ENCODE measurements around the gene MTSS2. TPM values are rescaled to one million over a fixed set of nuclear protein-coding genes. Genes with fewer than 3 reads are reported as not detected.
"Not testable (repeated sequence)": the region's sequence is repeated elsewhere in the genome, so short reads cannot be mapped to it uniquely, and the experiment has no call there.

The MTSS2 gene
- total RNA-seq, 1 donor from 2014 or later: 1.3 TPM

GRCh38 chr16:70676675-70677498, 9.0 kb downstream of the MTSS2 start:
- Mint-ChIP-seq H3K36me3 (ENCODE audit: low read depth) (no peaks in the 10 kb centered on the region), H3K9me3 (no peaks in the 10 kb centered on the region), H3K4me1 (ENCODE audit: low read depth) (peaks cover 1% of the 10 kb centered on the region), H3K27ac (no peak overlapping the region), H3K27me3 (ENCODE audit: low read depth) (peaks cover 2% of the 10 kb centered on the region), H3K4me3 (ENCODE audit: low read depth) (no peak overlapping the region)
- DNase-seq (ENCODE audit: low spot score): no peak
- intact Hi-C loops (cut with micrococcal nuclease): no loop called here

- Mint-ChIP-seq H3K4me1 (ENCODE audit: low read depth) (peaks cover 1% of the 10 kb centered on the region), H3K4me3 (ENCODE audit: low read depth) (no peak overlapping the region), H3K9me3 (no peaks in the 10 kb centered on the region), H3K27me3 (ENCODE audit: low read depth) (peaks cover 2% of the 10 kb centered on the region), H3K36me3 (ENCODE audit: low read depth) (no peaks in the 10 kb centered on the region), H3K27ac (no peak overlapping the region)
- DNase-seq (ENCODE audit: low spot score): no peak
- intact Hi-C loops (cut with micrococcal nuclease): no loop called here
These were observed 9.9 kb downstream of the MTSS2 start for GRCh38 chr16:70675851-70676513.

GRCh38 chr16:70674221-70675014, 11.4 kb downstream of the MTSS2 start:
- H3K36me3 Mint-ChIP-seq (ENCODE audit: low read depth): no peaks in the 10 kb centered on the region
- no peak overlapping the region for H3K4me3 Mint-ChIP-seq (ENCODE audit: low read depth)
- no peaks in the 10 kb centered on the region for H3K9me3 Mint-ChIP-seq
- H3K4me1 Mint-ChIP-seq (ENCODE audit: low read depth): peaks cover 1% of the 10 kb centered on the region
- no peak for DNase-seq (ENCODE audit: low spot score)
- H3K27ac Mint-ChIP-seq: no peak overlapping the region
- H3K27me3 Mint-ChIP-seq (ENCODE audit: low read depth): peaks cover 6% of the 10 kb centered on the region
- intact Hi-C loops (cut with micrococcal nuclease): no loop called here

GRCh38 chr16:70670938-70671337, 14.9 kb downstream of the MTSS2 start:
- DNase-seq (ENCODE audit: low spot score); intact Hi-C loops (cut with micrococcal nuclease); H3K27ac Mint-ChIP-seq; H3K4me3 Mint-ChIP-seq (ENCODE audit: low read depth); H3K4me1 Mint-ChIP-seq (ENCODE audit: low read depth); H3K36me3 Mint-ChIP-seq (ENCODE audit: low read depth); H3K9me3 Mint-ChIP-seq: not testable (repeated sequence)
- H3K27me3 Mint-ChIP-seq (ENCODE audit: low read depth): peaks cover 10% of the 10 kb centered on the region

- H3K27ac Mint-ChIP-seq: no peak overlapping the region
- H3K27me3 Mint-ChIP-seq (ENCODE audit: low read depth): peaks cover 10% of the 10 kb centered on the region
- H3K36me3 Mint-ChIP-seq (ENCODE audit: low read depth): no peaks in the 10 kb centered on the region
- H3K9me3 Mint-ChIP-seq: no peaks in the 10 kb centered on the region
- H3K4me3 Mint-ChIP-seq (ENCODE audit: low read depth): no peak overlapping the region
- H3K4me1 Mint-ChIP-seq (ENCODE audit: low read depth): peaks cover 2% of the 10 kb centered on the region
- intact Hi-C loops (cut with micrococcal nuclease): no loop called here
- no peak for DNase-seq (ENCODE audit: low spot score)
These were observed 15.7 kb downstream of the MTSS2 start for GRCh38 chr16:70670175-70670574.

GRCh38 chr16:70665806-70666735, 19.8 kb downstream of the MTSS2 start:
- H3K27ac Mint-ChIP-seq: no peak overlapping the region
- no peaks in the 10 kb centered on the region for H3K36me3 Mint-ChIP-seq (ENCODE audit: low read depth)
- DNase-seq (ENCODE audit: low spot score): no peak
- peaks cover 8% of the 10 kb centered on the region for H3K27me3 Mint-ChIP-seq (ENCODE audit: low read depth)
- no peaks in the 10 kb centered on the region for H3K9me3 Mint-ChIP-seq
- intact Hi-C loops (cut with micrococcal nuclease): no loop called here
- no peak overlapping the region for H3K4me3 Mint-ChIP-seq (ENCODE audit: low read depth)
- H3K4me1 Mint-ChIP-seq (ENCODE audit: low read depth): peaks cover 2% of the 10 kb centered on the region

GRCh38 chr16:70665113-70665694, 20.6 kb downstream of the MTSS2 start:
- Mint-ChIP-seq H3K9me3 (no peaks in the 10 kb centered on the region), H3K27ac (no peak overlapping the region)

GRCh38 chr16:70664325-70665112, 21.3 kb downstream of the MTSS2 start:
- Mint-ChIP-seq H3K27me3 (ENCODE audit: low read depth) (peaks cover 4% of the 10 kb centered on the region), H3K9me3 (no peaks in the 10 kb centered on the region)

More at GRCh38 chr16:70665113-70665694, 20.6 kb downstream of the MTSS2 start:
- no peaks in the 10 kb centered on the region for H3K36me3 Mint-ChIP-seq (ENCODE audit: low read depth)
- no peak for DNase-seq (ENCODE audit: low spot score)
- intact Hi-C loops (cut with micrococcal nuclease): no loop called here
- H3K4me3 Mint-ChIP-seq (ENCODE audit: low read depth): no peak overlapping the region
- H3K4me1 Mint-ChIP-seq (ENCODE audit: low read depth): peaks cover 2% of the 10 kb centered on the region
- H3K27me3 Mint-ChIP-seq (ENCODE audit: low read depth): peaks cover 5% of the 10 kb centered on the region

GRCh38 chr16:70663524-70664324, 22.1 kb downstream of the MTSS2 start:
- Mint-ChIP-seq H3K27ac (no peak overlapping the region), H3K27me3 (ENCODE audit: low read depth) (peaks cover 4% of the 10 kb centered on the region), H3K36me3 (ENCODE audit: low read depth) (no peaks in the 10 kb centered on the region), H3K4me1 (ENCODE audit: low read depth) (peaks cover 2% of the 10 kb centered on the region), H3K9me3 (no peaks in the 10 kb centered on the region), H3K4me3 (ENCODE audit: low read depth) (no peak overlapping the region)
- intact Hi-C loops (cut with micrococcal nuclease): no loop called here
- no peak for DNase-seq (ENCODE audit: low spot score)

More at GRCh38 chr16:70664325-70665112, 21.3 kb downstream of the MTSS2 start:
- peaks cover 2% of the 10 kb centered on the region for H3K4me1 Mint-ChIP-seq (ENCODE audit: low read depth)
- no peak overlapping the region for H3K4me3 Mint-ChIP-seq (ENCODE audit: low read depth)
- no peak for DNase-seq (ENCODE audit: low spot score)
- intact Hi-C loops (cut with micrococcal nuclease): no loop called here
- H3K36me3 Mint-ChIP-seq (ENCODE audit: low read depth): no peaks in the 10 kb centered on the region
- no peak overlapping the region for H3K27ac Mint-ChIP-seq

- H3K4me1 Mint-ChIP-seq (ENCODE audit: low read depth): peaks cover 2% of the 10 kb centered on the region
- no peak overlapping the region for H3K4me3 Mint-ChIP-seq (ENCODE audit: low read depth)
- no peak for DNase-seq (ENCODE audit: low spot score)
- peaks cover 4% of the 10 kb centered on the region for H3K27me3 Mint-ChIP-seq (ENCODE audit: low read depth)
- no peaks in the 10 kb centered on the region for H3K36me3 Mint-ChIP-seq (ENCODE audit: low read depth)
- no peak overlapping the region for H3K27ac Mint-ChIP-seq
- no peaks in the 10 kb centered on the region for H3K9me3 Mint-ChIP-seq
- intact Hi-C loops (cut with micrococcal nuclease): no loop called here
These were observed 22.8 kb downstream of the MTSS2 start for GRCh38 chr16:70662991-70663523.

Measured in activated T-helper 2 cell treated with anti-CD3 and anti-CD28 coated beads, Interferon-gamma antibody, Interleukin-2, Interleukin-4, amounts not matched to agents 10 μg/mL and 5 μg/mL and 100 μg/mL, durations not matched to agents 14 hours and 24 hours and 36 hours (primary cell).